Measurements from ENCODE around the gene RPS27. TPM values are rescaled to one million over a fixed set of nuclear protein-coding genes. Genes with fewer than 3 reads are reported as not detected.
A peak's percentile ranks its signal among the peaks of the same experiment; 100 is the strongest.

Gene RPS27
- total and polyA plus RNA-seq, 2 of the 13 experiments (the other 11 are each of a cell fraction or from before 2014, with no cell fraction given), result 3,737 to 9,964 TPM

GRCh38 chr1:153977250-153978240, 13.0 kb upstream of the RPS27 start, which contains the start of gene JTB (continued):
- TF ChIP-seq, protein P1, sequence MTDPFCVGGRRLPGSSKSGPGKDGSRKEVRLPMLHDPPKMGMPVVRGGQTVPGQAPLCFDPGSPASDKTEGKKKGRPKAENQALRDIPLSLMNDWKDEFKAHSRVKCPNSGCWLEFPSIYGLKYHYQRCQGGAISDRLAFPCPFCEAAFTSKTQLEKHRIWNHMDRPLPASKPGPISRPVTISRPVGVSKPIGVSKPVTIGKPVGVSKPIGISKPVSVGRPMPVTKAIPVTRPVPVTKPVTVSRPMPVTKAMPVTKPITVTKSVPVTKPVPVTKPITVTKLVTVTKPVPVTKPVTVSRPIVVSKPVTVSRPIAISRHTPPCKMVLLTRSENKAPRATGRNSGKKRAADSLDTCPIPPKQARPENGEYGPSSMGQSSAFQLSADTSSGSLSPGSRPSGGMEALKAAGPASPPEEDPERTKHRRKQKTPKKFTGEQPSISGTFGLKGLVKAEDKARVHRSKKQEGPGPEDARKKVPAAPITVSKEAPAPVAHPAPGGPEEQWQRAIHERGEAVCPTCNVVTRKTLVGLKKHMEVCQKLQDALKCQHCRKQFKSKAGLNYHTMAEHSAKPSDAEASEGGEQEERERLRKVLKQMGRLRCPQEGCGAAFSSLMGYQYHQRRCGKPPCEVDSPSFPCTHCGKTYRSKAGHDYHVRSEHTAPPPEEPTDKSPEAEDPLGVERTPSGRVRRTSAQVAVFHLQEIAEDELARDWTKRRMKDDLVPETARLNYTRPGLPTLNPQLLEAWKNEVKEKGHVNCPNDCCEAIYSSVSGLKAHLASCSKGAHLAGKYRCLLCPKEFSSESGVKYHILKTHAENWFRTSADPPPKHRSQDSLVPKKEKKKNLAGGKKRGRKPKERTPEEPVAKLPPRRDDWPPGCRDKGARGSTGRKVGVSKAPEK (CRISPR knock-in tag; IDR thresholded peaks at IDR 0.05; ENCODE audit: borderline replicate concordance), result no peak
- peak; percentile 81; the same call in 1 of the 2 replicates for TF ChIP-seq ZNF343 (CRISPR knock-in tag; IDR thresholded peaks at IDR 0.05)
- no peak for TF ChIP-seq NFIC (IDR thresholded peaks at IDR 0.05; ENCODE audit: low read length)
- peak; percentile 16 for TF ChIP-seq MXD4 (CRISPR knock-in tag; IDR thresholded peaks at IDR 0.05)
- TF ChIP-seq PTBP1 (IDR thresholded peaks at IDR 0.05; ENCODE audit: low read depth, low read length, poor library complexity, severe bottlenecking), result no peak
- TF ChIP-seq ZNF3 (CRISPR knock-in tag; IDR thresholded peaks at IDR 0.05), result no peak
- TF ChIP-seq, protein P2, sequence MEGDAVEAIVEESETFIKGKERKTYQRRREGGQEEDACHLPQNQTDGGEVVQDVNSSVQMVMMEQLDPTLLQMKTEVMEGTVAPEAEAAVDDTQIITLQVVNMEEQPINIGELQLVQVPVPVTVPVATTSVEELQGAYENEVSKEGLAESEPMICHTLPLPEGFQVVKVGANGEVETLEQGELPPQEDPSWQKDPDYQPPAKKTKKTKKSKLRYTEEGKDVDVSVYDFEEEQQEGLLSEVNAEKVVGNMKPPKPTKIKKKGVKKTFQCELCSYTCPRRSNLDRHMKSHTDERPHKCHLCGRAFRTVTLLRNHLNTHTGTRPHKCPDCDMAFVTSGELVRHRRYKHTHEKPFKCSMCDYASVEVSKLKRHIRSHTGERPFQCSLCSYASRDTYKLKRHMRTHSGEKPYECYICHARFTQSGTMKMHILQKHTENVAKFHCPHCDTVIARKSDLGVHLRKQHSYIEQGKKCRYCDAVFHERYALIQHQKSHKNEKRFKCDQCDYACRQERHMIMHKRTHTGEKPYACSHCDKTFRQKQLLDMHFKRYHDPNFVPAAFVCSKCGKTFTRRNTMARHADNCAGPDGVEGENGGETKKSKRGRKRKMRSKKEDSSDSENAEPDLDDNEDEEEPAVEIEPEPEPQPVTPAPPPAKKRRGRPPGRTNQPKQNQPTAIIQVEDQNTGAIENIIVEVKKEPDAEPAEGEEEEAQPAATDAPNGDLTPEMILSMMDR (CRISPR knock-in tag; IDR thresholded peaks at IDR 0.05), result no peak; the same call in 1 of the 2 replicates
- peak; percentile 63; the same call in 1 of the 2 replicates for TF ChIP-seq ZNF280D (CRISPR knock-in tag; IDR thresholded peaks at IDR 0.05)
- TF ChIP-seq SAFB2 (CRISPR knock-in tag; IDR thresholded peaks at IDR 0.05; ENCODE audit: borderline replicate concordance, low read depth), result peak; percentile 91; the same call in 1 of the 2 replicates
- TF ChIP-seq CHD4 (IDR thresholded peaks at IDR 0.05; ENCODE audit: borderline replicate concordance, low read length), result no peak
- no peak for TF ChIP-seq FOXJ3 (CRISPR knock-in tag; IDR thresholded peaks at IDR 0.05; ENCODE audit: borderline replicate concordance)
- no peak for TF ChIP-seq CENPX (CRISPR knock-in tag; IDR thresholded peaks at IDR 0.05)
- no peak; the same call in 1 of the 2 replicates for TF ChIP-seq MLXIP (CRISPR knock-in tag; IDR thresholded peaks at IDR 0.05; ENCODE audit: borderline replicate concordance)
- TF ChIP-seq ZNF557 (CRISPR knock-in tag; IDR thresholded peaks at IDR 0.05), result no peak
- no peak for TF ChIP-seq ATAD3A (CRISPR knock-in tag; IDR thresholded peaks at IDR 0.05)
- no peak for TF ChIP-seq SMC3 (IDR thresholded peaks at IDR 0.05; ENCODE audit: low read length)
- TF ChIP-seq KDM6A (CRISPR knock-in tag; IDR thresholded peaks at IDR 0.05; ENCODE audit: low read depth), result no peak
- TF ChIP-seq ZNF850 (CRISPR knock-in tag; conservative IDR thresholded peaks at IDR 0.05), result no peak
